PFSK-1 (cell line): ENCODE measurements around the gene HGS.
A peak's percentile ranks its signal among the peaks of the same experiment; 100 is the strongest.

Experiments
- POLR2AphosphoS5 ChIP-seq: IDR thresholded peaks from 2 replicates; pipeline ENCODE4 v1.6.1; 2012; ENCODE audit warnings: low read depth, mild to moderate bottlenecking, control low read depth, low read length, moderate library complexity
- REST ChIP-seq, 2 experiments: IDR thresholded peaks; 2 replicates each; pipeline versions ENCODE4 v1.6.1 to v1.8.0; 2011 to 2012; ENCODE audit warnings: low read depth in 2 of 2, low read length in 2 of 2, control low read depth in 1 of 2, inconsistent platforms in 1 of 2, mild to moderate bottlenecking in 1 of 2, moderate library complexity in 1 of 2; ENCODE audit not compliant: insufficient read depth in 1 of 2
- TAF1 ChIP-seq: IDR thresholded peaks from 2 replicates; pipeline ENCODE4 v1.6.1; 2012; ENCODE audit warnings: low read length, control low read depth, borderline replicate concordance; ENCODE audit not compliant: insufficient read depth

GRCh38 chr17:81711814-81712467 lies 28.1 kb downstream of the HGS start, which contains the start of gene SLC25A10:
- peak; percentile 64; the same call in 1 of the 2 replicates for TF ChIP-seq TAF1
- TF ChIP-seq POLR2AphosphoS5: no peak
- no peak; a peak in 1 of 4 replicates for TF ChIP-seq REST (IDR thresholded peaks at IDR 0.05; ENCODE audit: insufficient read depth in 1 of 2, low read depth in 2 of 2, low read length in 2 of 2)
